HT-29 (cell line): ENCODE measurements around the gene ING5. TPM values are rescaled to one million over a fixed set of nuclear protein-coding genes. Genes with fewer than 3 reads are reported as not detected.
"Not testable (repeated sequence)": the region's sequence is repeated elsewhere in the genome, so short reads cannot be mapped to it uniquely, and the experiment has no call there.

Source experiments
- DNase-seq: peaks from one replicate; pipeline ENCODE4 v3.0.0-alpha.2; 2015; ENCODE audit warnings: low spot score
- total RNA-seq: library from RNA; depleted of rRNA; stranded (reverse); fragments of >200 nt; shearing (Covaris generic); gene quantifications from 2 replicates; pipeline ENCODE4 v1.2.3, GENCODE V29; 2014

ING5 gene
- total RNA-seq, 1 experiment from 2014 or later: 46.4 TPM

GRCh38 chr2:241759067-241759807 is 57.4 kb downstream of the ING5 start:
- DNase-seq: no peak

DNA sequence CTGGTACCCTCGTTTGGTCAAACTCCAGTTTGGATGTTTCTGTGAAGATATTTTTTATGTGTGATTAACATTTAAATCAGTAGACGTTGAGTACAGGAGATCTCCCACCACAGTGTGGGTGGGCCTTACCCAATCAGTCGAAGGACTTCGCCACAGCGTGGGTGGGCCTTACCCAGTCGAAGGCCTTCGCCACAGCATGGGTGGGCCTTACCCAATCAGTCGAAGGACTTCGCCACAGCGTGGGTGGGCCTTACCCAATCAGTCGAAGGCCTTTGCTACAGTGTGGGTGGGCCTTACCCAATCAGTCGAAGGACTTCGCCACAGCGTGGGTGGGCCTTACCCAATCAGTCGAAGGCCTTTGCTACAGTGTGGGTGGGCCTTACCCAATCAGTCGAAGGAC is 58.1 kb downstream of the ING5 start:
- DNase-seq: not testable (repeated sequence)

DNA sequence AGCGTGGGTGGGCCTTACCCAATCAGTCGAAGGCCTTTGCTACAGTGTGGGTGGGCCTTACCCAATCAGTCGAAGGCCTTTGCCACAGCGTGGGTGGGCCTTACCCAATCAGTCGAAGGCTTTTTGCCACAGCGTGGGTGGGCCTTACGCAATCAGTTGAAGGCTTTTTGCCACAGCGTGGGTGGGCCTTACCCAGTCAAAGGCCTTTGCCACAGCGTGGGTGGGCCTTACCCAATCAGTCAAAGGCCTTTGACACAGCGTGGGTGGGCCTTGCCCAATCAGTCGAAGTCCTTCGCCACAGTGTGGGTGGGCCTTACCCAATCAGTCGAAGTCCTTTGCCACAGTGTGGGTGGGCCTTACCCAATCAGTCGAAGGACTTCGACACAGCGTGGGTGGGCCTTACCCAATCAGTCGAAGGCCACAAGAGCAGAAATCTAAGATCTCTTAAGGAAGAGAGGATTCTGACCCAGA is 58.5 kb downstream of the ING5 start:
- no peak for DNase-seq

DNA sequence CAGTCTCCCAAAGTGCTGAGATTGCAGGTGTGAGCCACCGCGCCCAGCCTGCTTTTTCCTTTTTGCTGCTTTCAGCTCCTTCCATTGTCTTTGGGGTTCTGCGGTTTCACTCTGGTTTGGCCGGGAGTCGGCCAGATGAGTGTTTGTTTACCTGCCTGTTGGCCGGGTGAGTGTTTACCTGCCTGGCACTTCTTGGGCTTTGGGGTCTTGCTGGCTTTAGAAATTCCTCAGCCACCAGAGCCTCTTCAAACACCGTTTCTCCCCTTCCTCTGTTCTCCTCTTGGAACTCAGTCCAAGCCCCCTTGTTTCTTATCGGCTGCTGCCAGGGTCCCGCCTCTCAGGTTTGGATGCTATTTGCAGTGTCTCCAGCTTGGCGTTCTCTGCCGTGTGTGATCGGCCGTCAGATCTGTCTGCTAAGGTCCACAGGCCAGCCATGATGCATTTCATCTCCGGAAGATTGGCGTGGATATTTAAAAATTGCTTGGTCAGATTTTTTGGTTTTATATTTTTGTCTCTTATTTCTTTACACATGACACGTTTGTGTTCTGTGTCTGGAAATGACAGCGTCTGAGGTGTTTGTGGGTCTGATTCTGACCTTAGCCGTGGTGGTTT is 60.6 kb downstream of the ING5 start:
- no peak for DNase-seq

DNA sequence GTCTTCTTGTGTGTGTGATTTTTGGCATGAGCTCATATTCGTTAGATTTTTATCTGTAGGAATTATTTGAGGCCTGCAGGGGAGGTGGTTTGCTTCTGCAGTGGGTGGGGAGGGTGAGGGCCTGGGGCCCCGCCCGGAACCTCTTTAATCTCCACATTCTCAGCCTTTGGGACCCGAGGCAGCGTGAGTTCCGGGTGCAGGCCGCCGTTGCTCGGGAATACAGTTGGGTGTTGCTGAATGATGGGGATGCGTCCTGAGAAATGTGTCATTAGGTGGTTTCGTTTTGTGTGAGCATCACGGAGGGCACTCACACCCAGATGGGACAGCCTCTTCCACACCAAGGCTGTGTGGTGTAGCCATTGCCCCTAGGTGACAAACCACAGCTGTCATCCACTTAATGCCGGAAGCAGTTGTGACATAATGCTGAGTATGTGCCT is 61.1 kb downstream of the ING5 start:
- DNase-seq: no peak

DNA sequence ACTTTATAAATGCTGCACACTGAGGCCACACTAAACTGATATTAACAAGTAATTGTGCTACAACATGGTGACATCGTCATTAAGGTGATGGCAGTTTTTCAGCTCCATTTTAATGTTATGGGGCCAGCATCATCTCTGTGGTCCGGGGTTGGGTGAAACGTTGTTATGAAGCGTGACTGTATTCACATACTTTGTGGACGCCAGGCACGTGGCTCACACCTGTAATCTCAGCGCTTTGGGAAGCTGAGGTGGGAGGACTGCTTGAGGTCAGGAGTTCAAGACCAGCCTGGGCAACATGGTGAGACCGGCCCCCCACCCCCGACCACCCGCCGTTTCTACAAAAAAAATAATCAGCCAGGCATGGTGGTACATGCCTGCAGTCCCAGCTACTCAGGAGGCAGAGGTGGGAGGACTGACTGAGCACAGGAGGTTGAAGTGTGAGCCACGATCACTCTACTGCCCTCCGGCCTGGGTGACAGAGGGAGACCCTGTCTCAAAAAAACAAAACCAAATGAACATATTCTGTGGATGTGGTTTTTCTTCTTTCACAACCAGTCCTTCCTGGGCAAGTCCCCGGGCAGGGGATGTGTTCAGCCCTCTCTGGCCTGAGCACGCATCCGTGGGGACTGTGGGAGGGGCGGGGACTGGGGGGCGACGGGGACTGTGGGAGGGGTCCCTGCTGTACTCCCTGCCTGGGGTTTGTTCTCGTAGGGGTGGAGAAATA is 61.9 kb downstream of the ING5 start:
- DNase-seq: no peak

DNA sequence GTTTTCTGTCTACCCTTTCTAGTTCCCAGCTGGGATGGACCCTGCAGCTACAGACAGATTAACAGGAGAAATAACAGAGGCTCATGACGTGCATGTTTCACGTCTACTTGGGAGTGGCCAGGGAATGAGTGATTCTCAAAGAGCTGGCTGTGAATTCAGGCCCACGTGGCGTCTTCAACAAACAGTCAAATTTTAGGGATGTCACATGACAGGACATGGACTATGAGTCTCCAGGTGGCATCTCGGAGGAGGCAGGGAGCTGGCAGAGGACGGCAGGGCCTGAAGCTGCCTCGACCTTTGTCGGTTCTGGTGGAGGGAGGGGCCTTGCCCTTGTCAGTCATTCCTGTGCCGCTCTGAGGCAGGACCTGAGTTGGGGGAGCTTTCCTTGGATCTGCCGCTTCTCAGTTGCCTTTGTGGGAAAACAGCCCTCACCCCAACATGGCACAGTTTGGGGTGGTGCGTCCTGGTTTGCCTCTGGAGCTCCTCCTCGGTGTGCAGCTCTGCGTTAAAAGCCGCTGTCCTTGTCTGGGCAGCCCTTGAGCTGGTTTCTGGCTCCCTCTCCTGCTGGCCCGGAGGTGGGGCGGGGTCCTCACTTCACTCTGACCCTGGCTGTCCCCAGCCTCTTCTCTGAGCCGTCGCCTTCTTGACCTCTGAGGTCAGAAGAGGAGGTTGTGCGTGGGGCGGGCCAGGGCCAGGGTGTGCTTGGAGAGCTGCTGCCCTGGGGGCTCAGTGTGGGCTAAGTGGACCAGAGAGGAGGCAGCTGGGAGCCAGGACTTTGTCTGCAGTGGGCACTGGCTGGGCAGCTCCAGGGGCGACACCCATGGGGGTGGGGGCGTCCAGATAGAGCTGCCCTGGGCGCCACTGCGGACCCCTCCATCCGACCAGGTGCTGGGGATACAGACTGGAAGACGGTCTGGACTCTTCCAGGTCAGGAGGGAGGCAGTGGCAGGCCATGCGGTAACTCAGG is 62.7 kb downstream of the ING5 start:
- no peak for DNase-seq

GRCh38 chr2:241767464-241768250 is 65.8 kb downstream of the ING5 start:
- no peak for DNase-seq

DNA sequence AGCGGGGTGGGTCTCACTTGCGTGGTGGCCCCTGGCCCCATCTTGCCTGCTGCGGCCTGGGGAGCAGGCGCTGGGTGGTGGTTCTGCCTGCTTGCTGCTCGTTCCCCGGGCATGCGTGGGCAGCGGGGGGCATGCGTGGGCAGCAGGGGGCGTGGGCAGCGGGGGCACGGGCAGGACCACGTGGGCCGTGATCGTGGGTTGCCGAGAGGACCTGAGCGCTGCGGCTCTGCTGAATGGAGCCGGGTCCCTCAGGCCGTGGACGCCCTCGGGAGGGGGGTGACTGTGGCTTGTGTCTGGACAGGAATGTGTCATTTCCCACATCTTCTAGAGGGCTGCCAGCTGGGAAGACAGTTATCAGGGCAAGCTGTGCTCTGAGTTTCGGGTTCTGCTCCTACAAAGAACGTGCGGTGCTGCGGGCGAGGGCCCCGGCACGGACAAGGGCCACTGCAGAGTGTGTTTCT is 66.4 kb downstream of the ING5 start:
- no peak for DNase-seq

DNA sequence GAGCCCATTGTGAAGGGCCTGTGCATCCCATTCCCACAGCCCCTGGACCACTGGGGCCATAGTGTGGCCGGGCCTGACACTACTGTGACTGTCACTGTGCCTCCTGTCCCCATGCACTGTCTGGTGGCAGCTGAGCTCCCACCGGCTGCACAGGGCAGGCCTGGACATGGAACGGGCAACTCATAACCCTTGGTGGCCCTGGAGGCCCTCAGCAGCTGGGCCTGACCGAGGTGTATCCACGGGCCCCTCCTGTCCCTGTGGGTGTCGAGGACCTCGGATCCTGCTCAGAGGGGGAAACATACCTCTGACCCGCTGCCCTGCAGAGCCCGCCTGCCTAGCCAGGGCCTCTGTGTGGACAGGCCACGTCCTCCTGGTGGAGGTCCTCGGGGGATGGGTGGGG is 67.0 kb downstream of the ING5 start:
- DNase-seq: no peak

- no peak for DNase-seq
These were observed 68.0 kb downstream of the ING5 start for GRCh38 chr2:241769819-241770184.

DNA sequence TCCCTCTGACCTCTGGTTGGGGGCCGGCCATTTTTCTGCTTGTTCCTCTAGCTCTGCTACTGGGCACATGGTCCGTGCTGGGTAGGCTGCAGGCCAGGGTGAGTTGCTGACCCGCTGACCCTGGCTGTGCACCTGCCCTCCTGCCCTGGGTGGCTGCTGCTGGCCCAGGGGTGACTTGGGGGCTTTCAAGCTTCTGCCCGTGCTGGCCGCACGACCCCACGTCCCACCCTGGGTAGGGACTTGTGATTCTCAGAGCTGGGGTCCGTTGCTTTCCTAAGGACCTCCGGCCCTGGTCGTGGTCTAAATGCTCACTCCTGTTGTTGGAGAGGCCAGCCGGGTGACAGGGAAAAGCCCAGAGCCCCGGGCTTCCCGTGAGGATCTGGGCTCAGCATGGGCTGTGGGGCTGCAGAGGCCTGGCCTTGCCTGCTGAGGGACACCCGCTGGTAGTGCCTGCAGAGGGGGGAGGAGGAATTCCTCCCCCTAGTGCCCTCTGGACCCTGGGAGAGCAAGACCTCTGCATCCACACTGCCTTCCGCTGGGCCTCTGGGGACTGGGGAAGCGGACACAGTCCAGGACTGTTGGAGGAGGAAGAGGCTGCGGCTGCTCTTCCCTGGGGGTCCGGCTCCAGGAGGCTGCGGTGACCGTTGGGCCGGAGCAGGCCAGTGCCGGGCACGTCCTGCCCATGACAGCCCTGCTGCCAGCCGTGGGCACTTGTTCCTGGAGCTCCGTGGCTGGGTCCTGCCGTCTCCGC is 68.5 kb downstream of the ING5 start:
- DNase-seq: no peak

GRCh38 chr2:241770936-241771285 is 69.1 kb downstream of the ING5 start:
- no peak for DNase-seq

- DNase-seq: no peak
These were observed 69.6 kb downstream of the ING5 start for GRCh38 chr2:241771286-241772062.

- DNase-seq: no peak
These were observed 70.2 kb downstream of the ING5 start for GRCh38 chr2:241772063-241772499.

- DNase-seq: no peak
These were observed 71.9 kb downstream of the ING5 start for GRCh38 chr2:241773511-241774418.

DNA sequence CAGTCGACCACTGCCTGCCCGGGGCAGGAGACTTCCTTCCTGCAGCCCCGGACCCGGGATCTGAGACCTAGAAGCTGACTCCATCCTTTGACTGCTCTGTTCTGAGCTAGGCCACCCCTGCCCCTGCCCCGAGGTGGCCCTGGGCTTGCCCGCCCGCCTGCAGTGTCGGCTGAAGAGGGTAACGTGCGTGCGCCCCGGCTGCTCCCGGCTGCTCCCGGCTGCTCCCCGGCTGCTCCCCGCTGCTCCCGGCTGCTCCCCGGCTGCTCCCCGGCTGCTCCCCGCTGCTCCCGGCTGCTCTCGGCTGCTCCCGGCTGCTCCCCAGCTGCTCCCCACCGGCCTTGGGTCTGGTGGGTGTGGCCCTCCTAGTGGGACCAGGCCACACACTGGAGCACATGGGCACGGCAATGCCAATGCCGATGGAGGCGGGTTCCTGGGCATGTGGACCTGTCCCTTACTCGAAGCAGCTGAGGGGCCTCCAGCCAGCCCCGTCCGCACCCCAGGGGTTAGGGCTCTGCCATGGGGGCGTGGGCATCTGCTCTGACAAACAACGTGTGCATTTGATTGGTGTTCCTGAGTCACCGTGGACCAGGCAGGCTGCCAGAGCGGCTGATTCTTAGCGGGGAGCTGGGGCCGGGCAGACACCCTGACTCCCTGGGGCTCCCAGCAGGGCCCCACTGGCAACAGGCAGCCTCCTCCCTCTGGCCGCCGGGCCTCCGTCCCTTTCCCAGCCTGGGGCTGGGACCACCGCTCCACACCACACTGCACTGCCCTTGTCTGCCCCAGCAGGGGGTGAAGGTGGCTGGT is 72.8 kb downstream of the ING5 start:
- peak; percentile 9 for DNase-seq
